ENCODE data around the gene SPTBN5.

DNA sequence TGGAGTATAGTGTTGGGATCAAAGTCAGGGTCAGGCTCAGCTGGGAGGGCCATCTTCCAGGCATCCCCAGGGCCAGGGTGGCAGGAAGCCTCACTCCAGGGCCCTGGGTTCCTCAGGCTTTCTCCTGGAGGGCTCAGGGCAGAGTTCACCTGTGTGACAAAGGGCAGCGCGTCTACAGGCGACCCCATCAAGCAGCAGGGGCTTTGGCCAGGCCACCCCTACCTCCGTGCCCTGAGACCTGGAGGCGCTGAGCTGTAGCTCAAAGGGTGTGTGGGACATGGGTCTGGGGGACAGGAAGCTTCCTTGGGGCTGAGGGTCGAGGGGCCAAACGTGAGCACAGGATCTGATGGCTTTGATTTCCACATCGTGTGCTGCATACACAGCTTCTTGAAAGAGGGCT is 12.8 kb downstream of the SPTBN5 start:
- TF ChIP-seq, protein P1, sequence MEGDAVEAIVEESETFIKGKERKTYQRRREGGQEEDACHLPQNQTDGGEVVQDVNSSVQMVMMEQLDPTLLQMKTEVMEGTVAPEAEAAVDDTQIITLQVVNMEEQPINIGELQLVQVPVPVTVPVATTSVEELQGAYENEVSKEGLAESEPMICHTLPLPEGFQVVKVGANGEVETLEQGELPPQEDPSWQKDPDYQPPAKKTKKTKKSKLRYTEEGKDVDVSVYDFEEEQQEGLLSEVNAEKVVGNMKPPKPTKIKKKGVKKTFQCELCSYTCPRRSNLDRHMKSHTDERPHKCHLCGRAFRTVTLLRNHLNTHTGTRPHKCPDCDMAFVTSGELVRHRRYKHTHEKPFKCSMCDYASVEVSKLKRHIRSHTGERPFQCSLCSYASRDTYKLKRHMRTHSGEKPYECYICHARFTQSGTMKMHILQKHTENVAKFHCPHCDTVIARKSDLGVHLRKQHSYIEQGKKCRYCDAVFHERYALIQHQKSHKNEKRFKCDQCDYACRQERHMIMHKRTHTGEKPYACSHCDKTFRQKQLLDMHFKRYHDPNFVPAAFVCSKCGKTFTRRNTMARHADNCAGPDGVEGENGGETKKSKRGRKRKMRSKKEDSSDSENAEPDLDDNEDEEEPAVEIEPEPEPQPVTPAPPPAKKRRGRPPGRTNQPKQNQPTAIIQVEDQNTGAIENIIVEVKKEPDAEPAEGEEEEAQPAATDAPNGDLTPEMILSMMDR (IDR thresholded peaks at IDR 0.05) = no peak
- TF ChIP-seq EZH2 (IDR thresholded peaks at IDR 0.05; ENCODE audit: borderline replicate concordance, insufficient read depth, low read depth, low read length, poor library complexity, severe bottlenecking) = no peak

Data from B cell (primary cell).